Hepatocyte (in vitro differentiated cells): Measurements from ENCODE around the gene MTMR10. TPM values are rescaled to one million over a fixed set of nuclear protein-coding genes. Genes with fewer than 3 reads are reported as not detected.

Experiments used
- DNase-seq: peaks from one replicate; pipeline ENCODE4 v3.0.0-alpha.2; 2016; ENCODE audit warnings: low spot score
- H2AFZ ChIP-seq: fragments of 200-600 bp; sonication (generic); 2 replicates; pipeline ENCODE4 v1.6.0; 2016; ENCODE audit warnings: antibody characterized with exemption, mild to moderate bottlenecking
- H3K27ac ChIP-seq: fragments of 200-600 bp; sonication (generic); 2 replicates; pipeline ENCODE4 v1.5.1; 2016; ENCODE audit warnings: mild to moderate bottlenecking
- H3K27me3 ChIP-seq: fragments of 200-600 bp; sonication (generic); 2 replicates; pipeline ENCODE4 v1.6.1; 2016
- H3K36me3 ChIP-seq: fragments of 200-600 bp; sonication (generic); replicated peaks from 2 replicates; pipeline ENCODE4 v1.5.1; 2016; ENCODE audit warnings: low read depth; ENCODE audit not compliant: insufficient read depth
- H3K4me1 ChIP-seq: fragments of 200-600 bp; sonication (generic); 2 replicates; pipeline ENCODE4 v1.5.1; 2016; ENCODE audit warnings: mild to moderate bottlenecking, moderate library complexity; ENCODE audit not compliant: insufficient read depth
- H3K4me2 ChIP-seq: fragments of 200-600 bp; sonication (generic); 2 replicates; pipeline ENCODE4 v1.6.0; 2016
- H3K4me3 ChIP-seq: fragments of 200-600 bp; sonication (generic); 2 replicates; pipeline ENCODE4 v1.5.1; 2016; ENCODE audit warnings: mild to moderate bottlenecking
- H3K79me2 ChIP-seq: fragments of 200-600 bp; sonication (generic); 2 replicates; pipeline ENCODE4 v1.6.0; 2017; ENCODE audit warnings: mild to moderate bottlenecking
- H3K9me2 ChIP-seq: fragments of 200-600 bp; sonication (generic); replicated peaks from 2 replicates; pipeline ENCODE4 v1.6.0; 2017; ENCODE audit warnings: mild to moderate bottlenecking; ENCODE audit not compliant: insufficient read depth
- H3K9me3 ChIP-seq: fragments of 200-600 bp; sonication (generic); 2 replicates; pipeline ENCODE4 v1.5.1; 2016; ENCODE audit warnings: low read depth, mild to moderate bottlenecking
- H4K20me1 ChIP-seq: fragments of 200-600 bp; sonication (generic); 2 replicates; pipeline ENCODE4 v1.6.0; 2016; ENCODE audit warnings: mild to moderate bottlenecking; ENCODE audit not compliant: insufficient read depth, poor library complexity, severe bottlenecking
- CTCF ChIP-seq: fragments of 200-600 bp; sonication (generic); IDR thresholded peaks from 2 replicates; pipeline ENCODE4 v1.5.1; 2016; ENCODE audit warnings: antibody characterized with exemption, mild to moderate bottlenecking; ENCODE audit not compliant: poor library complexity
- EZH2 ChIP-seq: fragments of 200-600 bp; sonication (generic); IDR thresholded peaks from 2 replicates; pipeline ENCODE4 v1.6.1; 2016; ENCODE audit warnings: antibody characterized with exemption, mild to moderate bottlenecking, borderline replicate concordance
- EZH2phosphoT487 ChIP-seq: fragments of 200-600 bp; sonication (generic); IDR thresholded peaks from one replicate; pipeline ENCODE4 v1.6.1; 2018; ENCODE audit warnings: antibody characterized with exemption, mild to moderate bottlenecking, low read depth, moderate library complexity; ENCODE audit not compliant: unreplicated experiment, severe bottlenecking
- WGBS: methylation state at CpG from one replicate; pipeline ENCODE4 v1.1.6; 2016; ENCODE audit warnings: low lambda C conversion rate; ENCODE audit errors: missing lambda C conversion rate; 5-methylcytosine and 5-hydroxymethylcytosine counted together
- polyA plus RNA-seq: library from polyadenylated mRNA; unstranded; fragments of >200 nt; fragmentation: Nextera tagmentation; extraction: Ambion mirVana; gene quantifications from 2 replicates; pipeline ENCODE4 v1.2.1, GENCODE V29; 2016
- total RNA-seq: library from RNA; depleted of rRNA; stranded (reverse); fragments of >200 nt; gene quantifications from 2 replicates; pipeline ENCODE4 v1.2.3, GENCODE V29; 2014

Gene MTMR10
- total and polyA plus RNA-seq, 2 experiments from 2014 or later = 10.3 to 19.6 TPM

DNA sequence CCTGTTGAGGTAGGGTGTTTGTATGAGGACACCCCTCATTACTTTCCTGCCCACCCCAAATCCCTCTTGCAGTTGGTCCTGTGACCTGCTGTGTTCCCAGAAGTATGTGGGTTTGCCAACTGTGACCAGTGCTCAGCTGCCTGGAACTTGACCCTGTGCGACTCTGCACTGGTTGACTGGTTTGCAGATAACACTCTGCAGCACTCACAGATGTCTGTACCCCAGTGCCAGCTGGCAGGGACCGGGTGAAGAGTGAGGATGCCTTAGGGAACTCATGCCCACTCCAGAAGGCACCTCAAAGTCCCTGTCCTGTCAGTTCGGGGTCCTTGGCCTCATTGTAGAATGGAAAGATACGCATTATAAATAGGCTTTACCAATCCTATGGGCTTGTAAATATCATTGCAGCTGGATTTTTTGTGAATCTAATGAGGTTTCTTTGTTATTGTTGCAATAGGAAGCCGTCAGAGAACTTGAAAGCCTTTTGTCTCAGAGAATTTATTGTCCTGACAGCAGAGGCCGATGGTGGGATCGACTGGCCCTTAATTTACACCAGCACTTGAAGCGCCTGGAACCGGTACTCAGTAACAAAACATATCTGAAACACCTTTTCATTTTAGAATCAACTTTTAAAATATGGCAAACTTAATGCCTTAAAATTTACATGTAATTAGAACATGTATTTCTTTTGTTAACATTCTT, 69.5 kb downstream of the MTMR10 start:
- Histone ChIP-seq H3K27ac (peak overlapping the region; percentile 7), H3K27me3 (no peaks in the 10 kb centered on the region), H3K9me3 (no peaks in the 10 kb centered on the region), H3K36me3 (no peaks in the 10 kb centered on the region), H4K20me1 (no peaks in the 10 kb centered on the region), H3K4me1 (peaks cover 5% of the 10 kb centered on the region), H3K79me2 (no peaks in the 10 kb centered on the region), H3K4me2 (no peak overlapping the region), H3K4me3 (no peak overlapping the region), H3K9me2 (no peaks in the 10 kb centered on the region), H2AFZ (no peak overlapping the region)
- DNase-seq = no peak
- whole genome bisulfite sequencing = 80% methylated on average over 9 of the region's 9 CpGs
- no peak for TF ChIP-seq EZH2phosphoT487
- TF ChIP-seq EZH2 = no peak
- no peak for TF ChIP-seq CTCF

- DNase-seq = no peak
- no peak for TF ChIP-seq EZH2
- no peak for TF ChIP-seq CTCF
- TF ChIP-seq EZH2phosphoT487 = no peak
- Histone ChIP-seq H3K9me2 (no peaks in the 10 kb centered on the region), H3K4me1 (peaks cover 5% of the 10 kb centered on the region), H3K36me3 (no peaks in the 10 kb centered on the region), H3K27me3 (no peaks in the 10 kb centered on the region), H3K4me2 (no peak overlapping the region), H3K4me3 (no peak overlapping the region), H4K20me1 (no peaks in the 10 kb centered on the region), H3K79me2 (peaks cover 2% of the 10 kb centered on the region), H3K9me3 (no peaks in the 10 kb centered on the region), H2AFZ (no peak overlapping the region), H3K27ac (no peak overlapping the region)
- whole genome bisulfite sequencing = 97% methylated on average over 4 of the region's 4 CpGs
Measured at GRCh38 chr15:30921106-30921505, 70.3 kb downstream of the MTMR10 start.

DNA sequence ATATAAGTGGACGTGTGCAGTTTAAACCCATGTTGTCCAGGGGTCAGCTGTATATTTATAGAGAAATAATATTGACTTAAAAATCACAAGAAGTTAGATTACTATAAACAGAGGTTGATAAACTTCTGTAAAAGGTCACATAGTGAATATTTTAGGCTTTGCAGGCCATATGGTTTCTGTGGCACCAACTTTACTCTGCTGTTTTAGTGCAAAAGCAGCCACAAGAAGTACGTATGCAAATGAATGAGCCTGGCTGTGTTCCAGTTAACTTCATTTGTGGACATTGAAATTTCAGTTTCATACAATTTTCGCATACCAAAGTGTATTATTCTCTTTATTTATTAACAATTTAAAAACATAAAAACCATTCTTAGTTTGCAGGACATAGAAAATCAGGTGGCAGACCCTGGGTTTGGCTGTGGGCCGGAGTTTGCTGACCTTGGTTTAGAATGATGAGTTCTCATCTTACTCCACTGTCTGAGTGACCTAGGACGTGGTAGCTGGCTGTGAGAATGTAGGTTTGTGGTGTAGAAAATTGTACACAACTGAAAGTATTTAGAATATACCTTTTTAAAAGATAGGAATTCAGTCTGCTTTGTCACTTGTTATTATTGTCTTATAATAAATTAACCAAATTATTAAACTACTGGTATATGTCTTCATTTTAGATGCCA, 71.4 kb downstream of the MTMR10 start:
- no peak for DNase-seq
- H3K27me3 ChIP-seq = no peaks in the 10 kb centered on the region
- H2AFZ ChIP-seq = no peak overlapping the region
- WGBS = 93% methylated on average over 5 of the region's 5 CpGs
- H3K36me3 ChIP-seq = no peaks in the 10 kb centered on the region
- H3K27ac ChIP-seq = no peak overlapping the region
- no peak overlapping the region for H3K4me2 ChIP-seq
- H3K9me3 ChIP-seq = no peaks in the 10 kb centered on the region
- H3K9me2 ChIP-seq = no peaks in the 10 kb centered on the region
- H4K20me1 ChIP-seq = no peaks in the 10 kb centered on the region
- peaks cover 5% of the 10 kb centered on the region for H3K4me1 ChIP-seq
- TF ChIP-seq EZH2 (no peak), CTCF (no peak), EZH2phosphoT487 (no peak)
- peaks cover 2% of the 10 kb centered on the region for H3K79me2 ChIP-seq
- H3K4me3 ChIP-seq = no peak overlapping the region
